Measurements from ENCODE around the gene PHLDA3. TPM values are rescaled to one million over a fixed set of nuclear protein-coding genes. Genes with fewer than 3 reads are reported as not detected.

Gene PHLDA3
- total and polyA plus RNA-seq, 2 of the 4 experiments (the other 2 are of a cell fraction) = 41.6 to 102 TPM

DNA sequence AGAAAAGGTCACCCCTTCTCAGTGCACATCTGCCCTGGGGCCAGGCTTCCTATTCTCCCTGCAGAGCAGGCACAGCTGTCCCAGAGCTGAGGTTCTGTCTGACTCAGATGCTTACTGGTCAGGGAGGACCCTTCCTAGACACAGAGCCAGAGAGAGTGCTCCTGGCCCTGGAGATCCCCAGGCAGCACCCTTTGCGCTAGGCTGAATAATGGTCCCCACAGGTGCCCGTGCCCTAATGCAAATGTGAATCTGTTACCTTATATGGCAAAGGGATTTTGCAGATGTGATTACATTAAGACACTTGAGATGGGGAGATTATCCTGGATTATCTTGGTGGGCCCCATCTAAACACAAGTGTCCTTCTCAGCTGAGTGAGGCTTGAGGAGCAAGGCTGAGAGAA is 44.8 kb downstream of the PHLDA3 start:
- Histone ChIP-seq H2BK120ac (ENCODE audit: low read depth, low read length) (no peak overlapping the region), H3K4me2 (ENCODE audit: low read depth, low read length) (no peak overlapping the region), H3K9me3 (ENCODE audit: control insufficient read depth, insufficient read depth, low read length) (peaks cover 5% of the 10 kb centered on the region), H3K4ac (ENCODE audit: low read depth, low read length) (no peak overlapping the region), H3K4me1 (ENCODE audit: control insufficient read depth, insufficient read depth, low read length) (no peaks in the 10 kb centered on the region), H3K23ac (ENCODE audit: low read depth, low read length) (no peak overlapping the region), H2BK15ac (ENCODE audit: low read depth, low read length) (no peak overlapping the region), H3K9me1 (ENCODE audit: insufficient read depth, low read length) (no peaks in the 10 kb centered on the region; the same call in 1 of the 2 replicates), H3K56ac (ENCODE audit: extremely low read depth, insufficient read depth, low read length) (no peak overlapping the region), H2BK5ac (ENCODE audit: low read depth, low read length, poor library complexity, severe bottlenecking) (no peak overlapping the region), H4K5ac (ENCODE audit: low read depth, low read length) (no peak overlapping the region), H3K14ac (replicated peaks; ENCODE audit: low read depth, low read length) (no peak overlapping the region), H3K79me1 (ENCODE audit: low read depth in 1 of 2, low read length in 2 of 2) (no peaks in the 10 kb centered on the region), H3K9ac (ENCODE audit: low read depth, low read length) (no peak overlapping the region), H4K91ac (ENCODE audit: insufficient read depth, low read depth, low read length) (no peak overlapping the region), H2BK20ac (ENCODE audit: low read depth, low read length) (no peak overlapping the region), H2AK9ac (replicated peaks; ENCODE audit: low read depth, low read length, poor library complexity) (no peak overlapping the region), H2AK5ac (ENCODE audit: low read depth, low read length) (no peak overlapping the region), H4K20me1 (ENCODE audit: insufficient read depth, low read length) (no peaks in the 10 kb centered on the region), H2AFZ (replicated peaks; ENCODE audit: low read length, poor library complexity) (no peak overlapping the region), H4K8ac (ENCODE audit: low read depth in 2 of 2, low read length in 2 of 2) (no peak overlapping the region), H3K27me3 (ENCODE audit: control insufficient read depth, insufficient read depth, low read length) (peaks cover 36% of the 10 kb centered on the region), H3K27ac (ENCODE audit: insufficient read depth, low read length) (no peak overlapping the region), H3K4me3 (ENCODE audit: insufficient read depth, low read depth, low read length) (no peak overlapping the region), H3K18ac (ENCODE audit: low read depth, low read length) (no peak overlapping the region), H3K36me3 (ENCODE audit: control insufficient read depth, insufficient read depth, low read length) (no peaks in the 10 kb centered on the region)
- no CpG with 5 or more reads among the region's 2 CpGs for WGBS, 2 experiments (ENCODE audit: extremely low coverage in 2 of 2, insufficient read length in 1 of 2)
- POLR2A ChIA-PET (ENCODE audit: unreplicated experiment) = no interaction called here
- BruUV-seq (replicated peaks) = no TSS peak
- intact Hi-C loops (cut with micrococcal nuclease) = no loop called here
- DNase-seq (no peak), ATAC-seq (ENCODE audit: low read depth) (no peak)
- CTCF ChIA-PET = no interaction called here
- dilution Hi-C loops (cut with HindIII; ENCODE audit: low sequenced_read_pairs, unreplicated experiment) = no loop called here
- TF ChIP-seq, protein P1, sequence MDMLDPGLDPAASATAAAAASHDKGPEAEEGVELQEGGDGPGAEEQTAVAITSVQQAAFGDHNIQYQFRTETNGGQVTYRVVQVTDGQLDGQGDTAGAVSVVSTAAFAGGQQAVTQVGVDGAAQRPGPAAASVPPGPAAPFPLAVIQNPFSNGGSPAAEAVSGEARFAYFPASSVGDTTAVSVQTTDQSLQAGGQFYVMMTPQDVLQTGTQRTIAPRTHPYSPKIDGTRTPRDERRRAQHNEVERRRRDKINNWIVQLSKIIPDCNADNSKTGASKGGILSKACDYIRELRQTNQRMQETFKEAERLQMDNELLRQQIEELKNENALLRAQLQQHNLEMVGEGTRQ (IDR thresholded peaks at IDR 0.05; ENCODE audit: low read depth, low read length) = no peak
- TF ChIP-seq CHD1 (IDR thresholded peaks at IDR 0.05; ENCODE audit: low read depth, low read length) = no peak
- TF ChIP-seq FOS (IDR thresholded peaks at IDR 0.05; ENCODE audit: low read depth, low read length) = no peak
- no peak for TF ChIP-seq BHLHE40 (IDR thresholded peaks at IDR 0.05; ENCODE audit: low read depth, low read length)
- no peak for TF ChIP-seq MAFK (IDR thresholded peaks at IDR 0.05; ENCODE audit: low read depth, low read length)
- TF ChIP-seq RFX5 (IDR thresholded peaks at IDR 0.05; ENCODE audit: low read depth, low read length) = no peak
- no peak for TF ChIP-seq POLR2A (IDR thresholded peaks at IDR 0.05; ENCODE audit: low read depth, low read length)
- no peak for TF ChIP-seq RAD21 (IDR thresholded peaks at IDR 0.05; ENCODE audit: low read length)
- TF ChIP-seq, protein P2, sequence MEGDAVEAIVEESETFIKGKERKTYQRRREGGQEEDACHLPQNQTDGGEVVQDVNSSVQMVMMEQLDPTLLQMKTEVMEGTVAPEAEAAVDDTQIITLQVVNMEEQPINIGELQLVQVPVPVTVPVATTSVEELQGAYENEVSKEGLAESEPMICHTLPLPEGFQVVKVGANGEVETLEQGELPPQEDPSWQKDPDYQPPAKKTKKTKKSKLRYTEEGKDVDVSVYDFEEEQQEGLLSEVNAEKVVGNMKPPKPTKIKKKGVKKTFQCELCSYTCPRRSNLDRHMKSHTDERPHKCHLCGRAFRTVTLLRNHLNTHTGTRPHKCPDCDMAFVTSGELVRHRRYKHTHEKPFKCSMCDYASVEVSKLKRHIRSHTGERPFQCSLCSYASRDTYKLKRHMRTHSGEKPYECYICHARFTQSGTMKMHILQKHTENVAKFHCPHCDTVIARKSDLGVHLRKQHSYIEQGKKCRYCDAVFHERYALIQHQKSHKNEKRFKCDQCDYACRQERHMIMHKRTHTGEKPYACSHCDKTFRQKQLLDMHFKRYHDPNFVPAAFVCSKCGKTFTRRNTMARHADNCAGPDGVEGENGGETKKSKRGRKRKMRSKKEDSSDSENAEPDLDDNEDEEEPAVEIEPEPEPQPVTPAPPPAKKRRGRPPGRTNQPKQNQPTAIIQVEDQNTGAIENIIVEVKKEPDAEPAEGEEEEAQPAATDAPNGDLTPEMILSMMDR (conservative IDR thresholded peaks at IDR 0.05; ENCODE audit: low read depth, low read length) = no peak
- TF ChIP-seq, protein P3, sequence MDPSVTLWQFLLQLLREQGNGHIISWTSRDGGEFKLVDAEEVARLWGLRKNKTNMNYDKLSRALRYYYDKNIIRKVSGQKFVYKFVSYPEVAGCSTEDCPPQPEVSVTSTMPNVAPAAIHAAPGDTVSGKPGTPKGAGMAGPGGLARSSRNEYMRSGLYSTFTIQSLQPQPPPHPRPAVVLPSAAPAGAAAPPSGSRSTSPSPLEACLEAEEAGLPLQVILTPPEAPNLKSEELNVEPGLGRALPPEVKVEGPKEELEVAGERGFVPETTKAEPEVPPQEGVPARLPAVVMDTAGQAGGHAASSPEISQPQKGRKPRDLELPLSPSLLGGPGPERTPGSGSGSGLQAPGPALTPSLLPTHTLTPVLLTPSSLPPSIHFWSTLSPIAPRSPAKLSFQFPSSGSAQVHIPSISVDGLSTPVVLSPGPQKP (IDR thresholded peaks at IDR 0.05; ENCODE audit: borderline replicate concordance, low read depth, low read length) = no peak
- no peak for TF ChIP-seq SMC3 (IDR thresholded peaks at IDR 0.05; ENCODE audit: low read depth, low read length)
- no peak for TF ChIP-seq MXI1 (IDR thresholded peaks at IDR 0.05; ENCODE audit: borderline replicate concordance, low read depth, low read length)
- TF ChIP-seq RCOR1 (IDR thresholded peaks at IDR 0.05; ENCODE audit: insufficient replicate concordance, low read length) = no peak
- TF ChIP-seq MAZ (IDR thresholded peaks at IDR 0.05; ENCODE audit: borderline replicate concordance, low read depth, low read length) = no peak
- TF ChIP-seq NFE2L2 (IDR thresholded peaks at IDR 0.05; ENCODE audit: low read depth, low read length) = no peak
- no peak for TF ChIP-seq CEBPB (IDR thresholded peaks at IDR 0.05; ENCODE audit: low read depth, low read length)
- in situ Hi-C loops (cut with MboI; ENCODE audit: low sequenced_read_pairs) = no loop called here
